Endodermal cell (in vitro differentiated cells): Measurements from ENCODE around the gene PGS1. TPM values are rescaled to one million over a fixed set of nuclear protein-coding genes. Genes with fewer than 3 reads are reported as not detected.
"Not testable (repeated sequence)": the region's sequence is repeated elsewhere in the genome, so short reads cannot be mapped to it uniquely, and the experiment has no call there.

Source experiments
- DNase-seq: peaks from one replicate; pipeline ENCODE4 v3.0.0-alpha.2; 2017
- H3K27ac ChIP-seq: 2 replicates; pipeline ENCODE4 v1.5.1; 2013; ENCODE audit warnings: mild to moderate bottlenecking, low read depth, low read length, moderate library complexity
- H3K27me3 ChIP-seq: 2 replicates; pipeline ENCODE4 v1.6.1; 2013; ENCODE audit warnings: mild to moderate bottlenecking, low read length, moderate library complexity; ENCODE audit not compliant: insufficient read depth, control insufficient read depth, poor library complexity, severe bottlenecking
- H3K36me3 ChIP-seq: 2 replicates; pipeline ENCODE4 v1.7.0; 2013; ENCODE audit warnings: mild to moderate bottlenecking, low read length, moderate library complexity; ENCODE audit not compliant: control insufficient read depth, insufficient read depth
- H3K4me1 ChIP-seq: one replicate; pipeline ENCODE4 v1.7.0; 2013; ENCODE audit warnings: low read length; ENCODE audit not compliant: control insufficient read depth, insufficient read depth
- H3K4me3 ChIP-seq: 2 replicates; pipeline ENCODE4 v1.5.1; 2013; ENCODE audit warnings: mild to moderate bottlenecking, low read length, moderate library complexity
- H3K9ac ChIP-seq: 2 replicates; pipeline ENCODE4 v1.6.1; 2013; ENCODE audit warnings: mild to moderate bottlenecking, low read length, moderate library complexity; ENCODE audit not compliant: poor library complexity, severe bottlenecking; ENCODE audit errors: extremely low read depth
- H3K9me3 ChIP-seq: 2 replicates; pipeline ENCODE4 v1.6.1; 2013; ENCODE audit warnings: mild to moderate bottlenecking, low read length, moderate library complexity; ENCODE audit not compliant: control insufficient read depth
- H3K27ac Mint-ChIP-seq: 2 replicates; pipeline ENCODE4 v1.8.0; 2020; ENCODE audit warnings: mixed read lengths
- H3K27me3 Mint-ChIP-seq: 2 replicates; pipeline ENCODE4 v1.8.0; 2021; ENCODE audit warnings: mild to moderate bottlenecking, mixed read lengths; ENCODE audit not compliant: insufficient read depth
- H3K36me3 Mint-ChIP-seq: 2 replicates; pipeline ENCODE4 v1.8.0; 2020; ENCODE audit warnings: low read depth, mixed read lengths
- H3K4me1 Mint-ChIP-seq: 2 replicates; pipeline ENCODE4 v1.8.0; 2020; ENCODE audit warnings: mixed read lengths
- H3K4me3 Mint-ChIP-seq: 2 replicates; pipeline ENCODE4 v1.8.0; 2020; ENCODE audit warnings: mild to moderate bottlenecking, moderate library complexity, mixed read lengths
- H3K9me3 Mint-ChIP-seq: 2 replicates; pipeline ENCODE4 v1.8.0; 2020; ENCODE audit warnings: mild to moderate bottlenecking, mixed read lengths
- CTCF ChIP-seq: fragments of 200-600 bp; sonication (generic); conservative IDR thresholded peaks from 2 replicates; pipeline ENCODE4 v1.5.0; 2021; ENCODE audit warnings: antibody characterized with exemption, mild to moderate bottlenecking
- WGBS, 2 experiments: methylation state at CpG; one replicate each; pipeline versions ENCODE4 v1.1.5 to v1.1.7; 2013; ENCODE audit warnings: missing lambda C conversion rate in 2 of 2, mixed read lengths in 1 of 2; ENCODE audit not compliant: insufficient coverage in 1 of 2, insufficient read length in 1 of 2; 5-methylcytosine and 5-hydroxymethylcytosine counted together
- total RNA-seq, 2 donors: library from RNA; stranded (reverse); fragmentation: NEBNext Ultra II Directional in 1 of 2; extraction: Animal tissue kit (Norgen Biotek cat#: 25700) in 1 of 2; gene quantifications; 2 replicates in 1 of 2; 3 replicates in 1 of 2; pipeline ENCODE4 v1.2.1, GENCODE V29; 2021

Gene PGS1
- total RNA-seq, 2 donors from 2014 or later, result 57.1 to 58.2 TPM

- Mint-ChIP-seq H3K4me1 (peaks cover 10% of the 10 kb centered on the region), H3K4me3 (no peak overlapping the region), H3K9me3 (no peaks in the 10 kb centered on the region), H3K36me3 (peaks cover 2% of the 10 kb centered on the region), H3K27ac (no peak overlapping the region), H3K27me3 (no peaks in the 10 kb centered on the region)
- Histone ChIP-seq H3K36me3 (no peaks in the 10 kb centered on the region), H3K27me3 (no peaks in the 10 kb centered on the region), H3K4me3 (no peak overlapping the region), H3K4me1 (no peaks in the 10 kb centered on the region), H3K9me3 (no peaks in the 10 kb centered on the region), H3K9ac (no peak overlapping the region), H3K27ac (no peak overlapping the region)
- WGBS, 2 experiments, result 87 to 90% methylated on average over 13 of the region's 13 CpGs
- TF ChIP-seq CTCF, result no peak
- DNase-seq, result no peak
Measured at GRCh38 chr17:78330570-78331224, 47.8 kb upstream of the PGS1 start.

DNA sequence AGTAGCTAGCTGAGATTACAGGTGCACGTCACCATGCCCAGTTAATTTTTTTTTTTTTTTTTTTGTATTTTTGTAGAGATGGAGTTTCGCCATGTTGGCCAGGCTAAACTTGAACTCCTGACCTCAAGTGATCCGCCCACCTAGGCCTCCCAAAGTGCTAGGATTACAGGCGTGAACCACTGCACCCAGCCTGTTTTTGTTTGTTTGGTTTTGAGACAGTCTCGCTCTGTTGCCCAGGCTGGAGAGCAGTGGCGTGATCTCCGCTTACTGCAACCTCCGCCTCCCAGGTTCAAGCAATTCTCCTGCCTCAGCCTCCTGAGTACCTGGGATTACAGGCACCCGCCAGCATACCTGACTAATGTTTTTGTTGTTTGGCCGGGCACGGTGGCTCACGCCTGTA lies 47.1 kb upstream of the PGS1 start:
- WGBS, 2 experiments, result 92% methylated on average over 11 to 12 of the region's 12 CpGs

DNA sequence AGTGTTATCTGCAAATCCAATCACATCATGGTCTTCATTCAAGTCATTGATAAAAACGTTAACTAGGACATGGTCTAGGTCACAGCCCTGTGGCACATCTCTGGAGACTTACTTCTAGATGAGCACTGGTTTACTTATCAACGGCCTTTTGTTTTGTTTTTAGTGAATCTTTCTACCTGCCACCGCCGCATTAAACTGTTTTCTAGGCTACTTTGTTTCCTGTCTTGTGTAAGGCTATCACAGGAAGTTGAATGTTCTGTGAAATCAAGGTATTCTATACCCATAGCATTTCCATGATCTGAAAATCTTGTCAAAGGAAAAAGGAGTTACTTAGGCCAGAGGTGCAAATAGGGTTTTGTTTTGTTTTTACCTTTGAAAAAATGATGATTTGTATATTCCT lies 45.5 kb upstream of the PGS1 start:
- H3K4me3 Mint-ChIP-seq, result no peak overlapping the region
- no peak overlapping the region for H3K27ac Mint-ChIP-seq

More for the DNA sequence above, 47.1 kb upstream of the PGS1 start:
- not testable (repeated sequence) for H3K27me3 Mint-ChIP-seq, H3K4me1 ChIP-seq, H3K27ac Mint-ChIP-seq, H3K9me3 Mint-ChIP-seq, H3K4me3 Mint-ChIP-seq, H3K36me3 Mint-ChIP-seq, H3K4me1 Mint-ChIP-seq, H3K27me3 ChIP-seq, DNase-seq, H3K9ac ChIP-seq, H3K4me3 ChIP-seq, H3K36me3 ChIP-seq, H3K27ac ChIP-seq, H3K9me3 ChIP-seq

More for the DNA sequence above, 45.5 kb upstream of the PGS1 start:
- Histone ChIP-seq H3K27ac (no peak overlapping the region), H3K4me3 (no peak overlapping the region), H3K4me1 (no peaks in the 10 kb centered on the region), H3K9ac (no peak overlapping the region), H3K9me3 (no peaks in the 10 kb centered on the region), H3K36me3 (no peaks in the 10 kb centered on the region), H3K27me3 (no peaks in the 10 kb centered on the region)
- peaks cover 10% of the 10 kb centered on the region for H3K4me1 Mint-ChIP-seq
- peaks cover 5% of the 10 kb centered on the region for H3K27me3 Mint-ChIP-seq
- TF ChIP-seq CTCF, result no peak
- 88 to 92% methylated on average over 4 of the region's 4 CpGs for WGBS, 2 experiments
- no peak for DNase-seq
- no peaks in the 10 kb centered on the region for H3K36me3 Mint-ChIP-seq
- no peaks in the 10 kb centered on the region for H3K9me3 Mint-ChIP-seq
